Upper lobe of right lung (tissue), 1 donor: ENCODE data around the gene ALDH6A1. TPM values are rescaled to one million over a fixed set of nuclear protein-coding genes. Genes with fewer than 3 reads are reported as not detected.

Experiments
- ATAC-seq: fragments of 200-7000 bp; cut with Tn5 transposase; one replicate; pipeline ENCODE4 v1.9.1; 2020; ENCODE audit warnings: mild to moderate bottlenecking, moderate library complexity
- DNase-seq: peaks from one replicate; pipeline ENCODE4 v3.0.0-alpha.2; 2020
- H3K27ac ChIP-seq: fragments of 200-600 bp; one replicate; pipeline ENCODE4 v1.8.0; 2022
- H3K27me3 ChIP-seq: fragments of 200-600 bp; one replicate; pipeline ENCODE4 v1.8.0; 2022; ENCODE audit warnings: mild to moderate bottlenecking
- H3K36me3 ChIP-seq: fragments of 200-600 bp; one replicate; pipeline ENCODE4 v1.8.0; 2022
- H3K4me1 ChIP-seq: fragments of 200-600 bp; one replicate; pipeline ENCODE4 v1.8.0; 2022
- H3K4me3 ChIP-seq: fragments of 200-600 bp; one replicate; pipeline ENCODE4 v1.8.0; 2022; ENCODE audit warnings: mild to moderate bottlenecking
- H3K9me3 ChIP-seq: fragments of 200-600 bp; one replicate; pipeline ENCODE4 v1.8.0; 2022
- intact Hi-C: fragments of 100-400 bp; cut with DNase I; formaldehyde crosslinking; loops from one replicate; pipeline ENCODE4 v1.11.0; 2022
- total RNA-seq: library from RNA; stranded (reverse); fragmentation: NEBNext Ultra II Directional; extraction: Animal tissue kit (Norgen Biotek cat#: 25700); gene quantifications from one replicate; pipeline ENCODE4 v1.2.1, GENCODE V29; 2021
- TF ChIP-seq, protein P1 (sequence below): fragments of 200-600 bp; IDR thresholded peaks from one replicate; pipeline ENCODE4 v1.8.0; 2022; ENCODE audit warnings: antibody characterized with exemption
- donor health status: DM: no; HTN: yes; CAD: no; lungs with severe emphysema.

The ALDH6A1 gene
- total RNA-seq, 1 donor from 2014 or later: 49.1 TPM

GRCh38 chr14:74018174-74018585 lies 66.1 kb downstream of the ALDH6A1 start:
- TF ChIP-seq, protein P1, sequence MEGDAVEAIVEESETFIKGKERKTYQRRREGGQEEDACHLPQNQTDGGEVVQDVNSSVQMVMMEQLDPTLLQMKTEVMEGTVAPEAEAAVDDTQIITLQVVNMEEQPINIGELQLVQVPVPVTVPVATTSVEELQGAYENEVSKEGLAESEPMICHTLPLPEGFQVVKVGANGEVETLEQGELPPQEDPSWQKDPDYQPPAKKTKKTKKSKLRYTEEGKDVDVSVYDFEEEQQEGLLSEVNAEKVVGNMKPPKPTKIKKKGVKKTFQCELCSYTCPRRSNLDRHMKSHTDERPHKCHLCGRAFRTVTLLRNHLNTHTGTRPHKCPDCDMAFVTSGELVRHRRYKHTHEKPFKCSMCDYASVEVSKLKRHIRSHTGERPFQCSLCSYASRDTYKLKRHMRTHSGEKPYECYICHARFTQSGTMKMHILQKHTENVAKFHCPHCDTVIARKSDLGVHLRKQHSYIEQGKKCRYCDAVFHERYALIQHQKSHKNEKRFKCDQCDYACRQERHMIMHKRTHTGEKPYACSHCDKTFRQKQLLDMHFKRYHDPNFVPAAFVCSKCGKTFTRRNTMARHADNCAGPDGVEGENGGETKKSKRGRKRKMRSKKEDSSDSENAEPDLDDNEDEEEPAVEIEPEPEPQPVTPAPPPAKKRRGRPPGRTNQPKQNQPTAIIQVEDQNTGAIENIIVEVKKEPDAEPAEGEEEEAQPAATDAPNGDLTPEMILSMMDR: no peak
- ATAC-seq (peak; percentile 18), DNase-seq (no peak)
- H3K36me3 ChIP-seq: no peaks in the 10 kb centered on the region
- intact Hi-C loops: no loop called here
- peaks cover 7% of the 10 kb centered on the region for H3K4me1 ChIP-seq
- H3K9me3 ChIP-seq: no peaks in the 10 kb centered on the region
- peak overlapping the region; percentile 97 for H3K4me3 ChIP-seq
- H3K27me3 ChIP-seq: no peaks in the 10 kb centered on the region
- H3K27ac ChIP-seq: peak overlapping the region; percentile 99

- DNase-seq (no peak), ATAC-seq (no peak)
- TF ChIP-seq, protein P1: no peak
- Histone ChIP-seq H3K27ac (no peak overlapping the region), H3K9me3 (no peaks in the 10 kb centered on the region), H3K4me1 (peaks cover 7% of the 10 kb centered on the region), H3K4me3 (no peak overlapping the region), H3K36me3 (peaks cover 8% of the 10 kb centered on the region), H3K27me3 (no peaks in the 10 kb centered on the region)
- intact Hi-C loops: no loop called here
These were observed 68.3 kb downstream of the ALDH6A1 start for GRCh38 chr14:74015963-74016362.

GRCh38 chr14:74015176-74015575 lies 69.1 kb downstream of the ALDH6A1 start:
- Histone ChIP-seq H3K4me3 (no peak overlapping the region), H3K27ac (no peak overlapping the region), H3K36me3 (peaks cover 16% of the 10 kb centered on the region), H3K4me1 (peaks cover 7% of the 10 kb centered on the region), H3K27me3 (no peaks in the 10 kb centered on the region), H3K9me3 (no peaks in the 10 kb centered on the region)
- intact Hi-C loops: no loop called here
- TF ChIP-seq, protein P1: no peak
- ATAC-seq: no peak
- DNase-seq: no peak

GRCh38 chr14:74014299-74014698 lies 70.0 kb downstream of the ALDH6A1 start:
- no peaks in the 10 kb centered on the region for H3K4me1 ChIP-seq
- H3K36me3 ChIP-seq: peaks cover 21% of the 10 kb centered on the region
- TF ChIP-seq, protein P1: no peak
- H3K9me3 ChIP-seq: no peaks in the 10 kb centered on the region
- H3K4me3 ChIP-seq: no peak overlapping the region
- intact Hi-C loops: no loop called here
- no peaks in the 10 kb centered on the region for H3K27me3 ChIP-seq
- DNase-seq (no peak), ATAC-seq (no peak)
- no peak overlapping the region for H3K27ac ChIP-seq

GRCh38 chr14:74008843-74009499 lies 75.3 kb downstream of the ALDH6A1 start:
- peaks cover 39% of the 10 kb centered on the region for H3K36me3 ChIP-seq
- no peak overlapping the region for H3K27ac ChIP-seq
- no peak overlapping the region for H3K4me3 ChIP-seq
- TF ChIP-seq, protein P1: no peak
- intact Hi-C loops: no loop called here
- DNase-seq (no peak), ATAC-seq (no peak)
- no peaks in the 10 kb centered on the region for H3K9me3 ChIP-seq
- H3K4me1 ChIP-seq: no peaks in the 10 kb centered on the region
- no peaks in the 10 kb centered on the region for H3K27me3 ChIP-seq

Other genes with a start within 250 kb of the ALDH6A1 start
- gene PTGR2, start 232.6 kb downstream of the ALDH6A1 start, total RNA-seq: 12.9 TPM
- gene ZNF410, start 197.6 kb downstream of the ALDH6A1 start, total RNA-seq: 50.6 TPM
- gene FAM161B, start 134.4 kb downstream of the ALDH6A1 start, total RNA-seq: 3.8 TPM
- 21.6 TPM for gene COQ6, start 134.2 kb downstream of the ALDH6A1 start, total RNA-seq
- 13.8 TPM for gene ENTPD5, start 65.2 kb downstream of the ALDH6A1 start, total RNA-seq
- gene BBOF1, start 65.1 kb downstream of the ALDH6A1 start, total RNA-seq: 2.8 TPM
- 8.7 TPM for gene LIN52, start 503 bp upstream of the ALDH6A1 start, total RNA-seq
- gene VSX2, start 155.0 kb upstream of the ALDH6A1 start, total RNA-seq: not detected
- gene ABCD4, start 218.5 kb upstream of the ALDH6A1 start, total RNA-seq: 48.3 TPM